Adrenal gland (tissue), 5 donors: ENCODE data around the gene ADGRB3.

Experiments used
- POLR2A ChIP-seq, 2 donors: fragments of 450-650 bp; IDR thresholded peaks; one replicate each; pipeline ENCODE4 v1.6.1; 2017; ENCODE audit warnings: antibody characterized with exemption in 2 of 2, mild to moderate bottlenecking in 2 of 2, moderate library complexity in 1 of 2
- TF ChIP-seq, protein P1 (sequence below), 6 experiments: fragments of 450-650 bp in 4 of 6; fragments of 200-600 bp in 2 of 6; sonication (generic) in 1 of 6; IDR thresholded peaks; 1 replicate in 5 of 6; 2 replicates in 1 of 6; pipeline versions ENCODE4 v1.5.1 to v1.8.0; 2016 to 2021; ENCODE audit warnings: antibody characterized with exemption in 6 of 6, mild to moderate bottlenecking in 2 of 6, moderate library complexity in 1 of 6
- donor health status: DM: no; HTN: no; CAD: no.

DNA sequence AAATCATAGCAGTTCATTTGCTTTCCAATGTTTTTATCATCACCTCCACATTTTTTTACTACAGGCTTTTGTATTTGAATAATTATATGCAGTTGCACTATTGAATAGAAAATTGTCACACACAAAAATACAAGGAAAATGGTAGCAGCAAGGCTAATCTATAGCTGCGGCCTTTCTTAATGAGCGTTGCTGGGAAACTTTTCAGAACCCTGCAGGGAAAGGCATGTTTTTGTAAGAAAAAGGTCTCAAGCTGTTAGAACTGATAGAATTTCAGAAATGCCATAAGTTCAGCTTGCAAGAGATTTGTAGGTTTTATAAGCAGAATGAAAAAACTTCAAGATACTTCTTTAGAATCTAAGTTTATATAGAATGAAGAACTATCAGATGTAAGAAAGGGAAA lies 625.9 kb downstream of the ADGRB3 start:
- TF ChIP-seq, protein P1, sequence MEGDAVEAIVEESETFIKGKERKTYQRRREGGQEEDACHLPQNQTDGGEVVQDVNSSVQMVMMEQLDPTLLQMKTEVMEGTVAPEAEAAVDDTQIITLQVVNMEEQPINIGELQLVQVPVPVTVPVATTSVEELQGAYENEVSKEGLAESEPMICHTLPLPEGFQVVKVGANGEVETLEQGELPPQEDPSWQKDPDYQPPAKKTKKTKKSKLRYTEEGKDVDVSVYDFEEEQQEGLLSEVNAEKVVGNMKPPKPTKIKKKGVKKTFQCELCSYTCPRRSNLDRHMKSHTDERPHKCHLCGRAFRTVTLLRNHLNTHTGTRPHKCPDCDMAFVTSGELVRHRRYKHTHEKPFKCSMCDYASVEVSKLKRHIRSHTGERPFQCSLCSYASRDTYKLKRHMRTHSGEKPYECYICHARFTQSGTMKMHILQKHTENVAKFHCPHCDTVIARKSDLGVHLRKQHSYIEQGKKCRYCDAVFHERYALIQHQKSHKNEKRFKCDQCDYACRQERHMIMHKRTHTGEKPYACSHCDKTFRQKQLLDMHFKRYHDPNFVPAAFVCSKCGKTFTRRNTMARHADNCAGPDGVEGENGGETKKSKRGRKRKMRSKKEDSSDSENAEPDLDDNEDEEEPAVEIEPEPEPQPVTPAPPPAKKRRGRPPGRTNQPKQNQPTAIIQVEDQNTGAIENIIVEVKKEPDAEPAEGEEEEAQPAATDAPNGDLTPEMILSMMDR (IDR thresholded peaks at IDR 0.05): no peak
- TF ChIP-seq POLR2A (IDR thresholded peaks at IDR 0.05): no peak
